ENCODE data around the gene LDHAL6B. TPM values are rescaled to one million over a fixed set of nuclear protein-coding genes. Genes with fewer than 3 reads are reported as not detected.

Gene LDHAL6B
- polyA plus RNA-seq, 5 donors, result 0.08 to 0.13 (median 0.10) TPM; not detected in 2

GRCh38 chr15:59251001-59251845 is 44.6 kb downstream of the LDHAL6B start:
- DNase-seq, result no peak

- DNase-seq, result no peak
These were observed 45.5 kb downstream of the LDHAL6B start for GRCh38 chr15:59252137-59252536.

GRCh38 chr15:59255680-59256336 is 49.2 kb downstream of the LDHAL6B start:
- no peak for DNase-seq

GRCh38 chr15:59256482-59256881 is 49.8 kb downstream of the LDHAL6B start:
- no peak for DNase-seq

GRCh38 chr15:59257140-59257539 is 50.5 kb downstream of the LDHAL6B start:
- DNase-seq, result no peak

Other genes starting within 250 kb of the LDHAL6B start
- gene RNF111, start 219.2 kb upstream of the LDHAL6B start, polyA plus RNA-seq (ENCODE audit: insufficient read depth in 1 of 5, insufficient read length in 5 of 5, low replicate concordance in 1 of 5), result 10 to 100 TPM; 30.8 to 44.2 (median 37.4) TPM
- gene CCNB2, start 101.7 kb upstream of the LDHAL6B start, polyA plus RNA-seq (ENCODE audit: insufficient read depth in 1 of 5, insufficient read length in 5 of 5, low replicate concordance in 1 of 5), result 10 to 100 TPM; 25.1 to 70.2 (median 40.9) TPM
- 10 to 100 TPM; 29.3 to 48.4 (median 40.2) TPM for gene MYO1E, start 166.0 kb downstream of the LDHAL6B start, polyA plus RNA-seq (ENCODE audit: insufficient read depth in 1 of 5, insufficient read length in 5 of 5, low replicate concordance in 1 of 5)
- gene FAM81A, start 231.3 kb downstream of the LDHAL6B start, polyA plus RNA-seq (ENCODE audit: insufficient read depth in 1 of 5, insufficient read length in 5 of 5, low replicate concordance in 1 of 5), result 1 to 10 TPM; 2.6 to 4.0 (median 3.1) TPM